NOMO-1 treated with DMSO at 0.1 percent for 48 hours (cell line): ENCODE results near the gene APBB2.
A peak's percentile ranks its signal among the peaks of the same experiment; 100 is the strongest.

ENCODE experiments used
- DNase-seq: peaks from one replicate; lab custom pipeline; 2025; ENCODE audit not compliant: unreplicated experiment; lab: John Stamatoyannopoulos, UW

The APBB2 gene

DNA sequence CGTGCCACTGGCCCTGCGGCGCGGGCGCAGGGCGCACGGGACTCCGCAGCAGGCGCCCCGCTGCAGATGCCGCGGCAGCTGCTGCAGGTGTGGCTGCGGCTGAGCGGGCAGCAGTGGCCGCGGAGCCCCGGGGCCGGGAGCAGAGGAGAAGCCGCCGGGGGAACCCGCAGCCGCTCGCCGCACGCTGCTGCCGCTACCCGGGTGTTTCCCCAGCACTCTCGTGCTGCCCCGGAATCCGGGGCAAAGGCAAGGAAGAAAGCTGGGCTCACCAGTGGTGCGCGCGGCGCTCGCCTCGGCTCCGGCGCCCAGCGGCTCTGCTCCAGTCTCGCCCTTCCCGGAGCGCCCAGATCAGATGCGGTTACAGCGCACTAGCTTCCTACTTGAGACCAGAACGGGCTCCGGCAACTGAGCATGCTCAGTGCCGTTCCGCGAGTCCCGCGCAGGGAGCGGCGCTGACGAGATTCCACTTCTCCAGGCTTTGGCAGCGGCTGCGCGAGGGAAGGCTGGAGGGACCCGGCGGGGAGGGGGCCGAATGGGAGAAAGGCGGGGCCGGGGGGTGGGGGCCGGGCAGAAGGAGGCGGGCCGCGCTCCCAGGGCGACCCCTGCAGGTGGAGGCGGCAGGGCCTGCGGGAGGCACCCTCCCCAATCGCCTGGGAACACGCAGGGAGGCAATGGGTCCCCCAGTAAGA is at the start of gene APBB2:
APBB2 (minus strand) TSS at position 407 of the 689 bp plus-strand sequence. CDS start 181,288 bp downstream, outside the sequence.
- DNase-seq = peak; percentile 49

DNA sequence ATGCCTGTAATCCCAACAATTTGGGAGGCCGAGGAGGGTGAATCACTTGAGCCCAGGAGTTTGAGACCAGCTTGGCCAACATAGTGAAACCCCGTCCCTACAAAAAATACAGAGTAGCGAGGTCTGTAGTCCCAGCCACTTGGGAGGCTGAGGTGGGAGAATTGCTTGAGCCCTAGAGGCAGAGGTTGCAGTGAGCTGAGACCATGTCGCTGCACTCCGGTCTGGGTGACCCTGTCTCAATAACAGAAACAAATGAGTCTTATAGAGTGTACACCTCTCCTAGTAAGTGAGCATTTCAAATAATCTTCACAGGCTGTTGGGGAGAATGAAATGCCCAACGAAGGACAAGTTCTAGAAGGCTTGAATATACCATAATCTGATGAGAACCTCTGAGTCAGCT is 47.9 kb upstream of the APBB2 start:
- DNase-seq = no peak

- DNase-seq = no peak
Observed at GRCh38 chr4:41260116-41260733, 45.9 kb upstream of the APBB2 start.

- peak; percentile 2 for DNase-seq
Observed at GRCh38 chr4:41258783-41259182, 44.4 kb upstream of the APBB2 start.

DNA sequence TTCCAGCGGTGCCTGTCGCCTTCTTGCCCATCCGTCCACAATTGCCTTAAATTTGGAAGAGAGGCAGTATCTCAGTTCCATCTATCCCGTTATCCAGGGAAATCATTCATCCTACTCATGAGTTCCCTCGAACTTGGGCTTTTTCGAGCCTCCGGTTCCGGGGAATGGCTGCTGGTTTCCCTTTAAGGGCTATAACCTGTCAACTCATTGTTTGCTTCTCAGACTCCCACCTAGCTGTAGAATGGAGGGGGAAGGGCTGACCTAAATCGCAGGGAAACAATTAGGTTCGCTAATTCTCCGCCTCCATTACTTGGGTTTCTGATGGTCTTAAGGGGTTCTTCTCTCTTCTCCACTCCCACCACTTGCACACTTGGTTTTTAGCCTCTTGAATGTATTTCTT is 43.6 kb upstream of the APBB2 start:
- DNase-seq = no peak

GRCh38 chr4:41257257-41257901 is 43.0 kb upstream of the APBB2 start:
- no peak for DNase-seq

DNA sequence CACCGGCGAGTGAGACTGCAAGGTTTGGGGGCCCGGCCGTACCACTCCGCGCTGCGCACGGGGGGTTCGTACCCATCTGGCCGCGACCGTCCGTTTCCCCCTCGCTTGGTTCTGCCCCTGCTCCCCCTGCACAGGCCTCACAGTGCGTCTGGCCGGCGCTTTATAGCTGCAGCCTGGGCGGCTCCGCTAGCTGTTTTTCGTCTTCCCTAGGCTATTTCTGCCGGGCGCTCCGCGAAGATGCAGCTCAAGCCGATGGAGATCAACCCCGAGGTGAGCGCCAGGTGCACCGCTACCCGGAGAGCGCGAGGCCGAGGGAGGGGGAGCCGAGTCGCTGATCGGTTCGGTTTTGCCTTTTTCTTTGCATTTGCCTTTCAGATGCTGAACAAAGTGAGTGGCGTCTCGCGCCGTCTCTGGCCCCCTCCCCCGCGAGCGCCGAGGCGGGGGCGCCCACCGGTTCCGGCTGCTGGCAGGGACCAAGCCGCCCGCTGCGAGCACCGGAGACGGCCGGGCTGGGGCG is 42.5 kb upstream of the APBB2 start, which contains the start of gene UCHL1:
UCHL1 (plus strand) TSS at position 189 of the 517 bp plus-strand sequence; CDS start at position 238, 49 bp downstream.
- no peak for DNase-seq

GRCh38 chr4:41256131-41256739 is 41.9 kb upstream of the APBB2 start:
- no peak for DNase-seq

- no peak for DNase-seq
Observed at GRCh38 chr4:41245983-41246382, 31.6 kb upstream of the APBB2 start.

DNA sequence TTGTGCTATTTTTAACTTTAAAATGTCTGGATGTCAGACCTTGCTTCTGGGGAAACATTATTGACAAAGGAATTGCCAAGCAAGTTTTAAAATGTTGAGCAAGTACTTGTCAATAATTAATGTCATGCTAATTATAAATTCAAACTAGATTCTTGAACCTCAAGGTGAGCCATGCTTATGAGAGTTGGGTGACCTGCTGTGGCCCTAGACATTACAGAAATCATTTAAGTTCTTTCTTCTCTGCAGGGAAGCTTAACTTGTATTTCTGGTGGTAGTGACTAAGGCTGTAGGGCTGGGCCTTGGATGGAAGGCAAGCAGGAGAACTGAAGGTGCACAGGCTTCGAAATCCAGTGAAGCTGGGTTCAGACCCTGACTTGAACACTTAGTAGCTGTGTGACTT is 27.6 kb upstream of the APBB2 start:
- no peak for DNase-seq

DNA sequence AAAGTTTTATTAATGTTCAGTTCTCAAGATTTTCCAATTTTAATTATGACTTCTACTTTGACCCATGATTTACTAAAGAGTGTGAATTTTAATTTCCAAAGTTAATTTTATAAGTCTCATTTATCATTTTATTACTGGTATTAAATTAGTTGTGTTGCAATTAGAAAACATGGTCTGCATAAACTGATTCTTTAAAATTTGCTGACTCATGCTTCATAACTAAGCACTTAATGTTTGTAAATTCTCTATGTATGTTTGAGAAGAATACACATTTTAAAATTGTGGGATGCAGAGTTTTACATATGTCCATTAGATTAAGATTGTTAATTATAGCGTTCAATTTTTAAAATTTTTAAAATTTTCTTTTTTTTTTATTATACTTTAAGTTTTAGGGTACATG is 22.2 kb upstream of the APBB2 start:
- DNase-seq = no peak

DNA sequence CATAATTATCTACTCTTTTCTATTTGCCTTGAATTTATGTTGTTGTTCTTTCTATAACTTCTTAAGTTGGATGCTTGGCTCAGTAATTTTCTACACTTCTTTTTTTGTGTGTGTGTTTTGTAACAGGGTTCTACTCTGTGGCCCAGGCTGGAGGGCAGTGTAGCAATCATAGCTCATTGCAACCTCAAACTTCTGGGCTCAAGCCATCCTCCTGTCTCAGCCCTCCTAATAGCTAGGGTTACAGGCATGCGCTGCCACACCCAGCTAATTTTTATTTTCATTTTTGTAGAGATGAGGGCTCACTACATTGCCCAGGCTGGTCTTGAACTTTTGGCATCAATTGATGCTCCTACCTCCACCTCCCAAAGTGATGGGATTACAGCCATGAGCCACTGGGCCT is 21.7 kb upstream of the APBB2 start:
- DNase-seq = no peak

- no peak for DNase-seq
Observed at GRCh38 chr4:41232856-41233255, 18.5 kb upstream of the APBB2 start.

- DNase-seq = no peak
Observed at GRCh38 chr4:41232406-41232805, 18.1 kb upstream of the APBB2 start.

DNA sequence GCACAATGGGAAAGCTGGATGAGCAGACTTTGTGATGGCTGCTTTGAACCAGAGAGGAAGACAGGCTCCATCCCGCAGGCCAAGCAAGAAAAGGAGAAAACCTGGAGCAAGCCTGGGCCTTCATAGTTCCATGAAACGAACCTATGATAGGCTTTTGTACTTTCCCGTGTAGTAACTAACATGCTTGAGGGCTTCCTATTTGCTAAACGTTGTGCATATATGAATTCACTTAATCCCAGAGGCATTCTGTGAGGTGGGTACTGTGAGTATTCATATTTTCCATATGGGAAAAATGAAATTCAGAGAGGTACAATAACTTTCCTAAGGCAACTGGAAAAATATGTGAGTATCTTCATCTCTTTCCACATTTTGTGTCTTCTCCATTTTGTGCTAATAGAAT is 13.6 kb upstream of the APBB2 start:
- no peak for DNase-seq

DNA sequence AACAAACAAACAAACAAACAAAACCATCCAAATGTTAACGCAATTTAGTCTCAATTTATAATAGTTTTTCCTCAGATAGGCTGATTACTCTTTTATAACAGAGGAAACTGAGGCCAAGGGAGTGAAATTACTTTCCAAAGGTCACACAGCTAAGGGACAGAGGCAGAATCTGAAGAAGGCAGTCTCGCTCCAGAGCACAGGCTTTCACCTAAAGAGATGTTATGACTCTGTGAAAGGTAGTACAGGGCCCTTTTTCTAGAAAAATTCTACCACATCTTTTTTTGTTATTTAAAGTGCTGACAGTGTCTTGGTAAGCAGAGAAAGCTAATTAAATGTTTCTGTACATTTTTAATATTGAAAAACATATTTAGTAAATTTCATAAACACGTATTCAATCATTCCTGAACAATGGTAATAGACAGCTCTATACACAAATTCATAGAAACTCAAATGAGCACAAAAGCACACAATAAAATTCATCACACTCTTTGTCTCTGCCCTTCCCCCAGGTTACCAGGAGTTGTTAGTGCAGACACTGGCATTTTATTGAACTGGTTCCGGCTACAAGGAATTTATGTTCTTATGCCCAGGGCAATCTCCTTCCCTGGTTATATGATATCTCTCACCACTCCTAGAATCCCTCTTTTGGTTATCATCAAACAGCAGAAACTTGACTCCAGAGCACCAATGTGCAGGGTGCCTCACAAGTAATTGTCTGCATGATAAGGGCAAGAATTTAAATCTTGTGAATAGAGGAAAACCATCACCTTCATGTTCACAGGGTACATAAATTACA is 7.7 kb upstream of the APBB2 start:
- no peak for DNase-seq

DNA sequence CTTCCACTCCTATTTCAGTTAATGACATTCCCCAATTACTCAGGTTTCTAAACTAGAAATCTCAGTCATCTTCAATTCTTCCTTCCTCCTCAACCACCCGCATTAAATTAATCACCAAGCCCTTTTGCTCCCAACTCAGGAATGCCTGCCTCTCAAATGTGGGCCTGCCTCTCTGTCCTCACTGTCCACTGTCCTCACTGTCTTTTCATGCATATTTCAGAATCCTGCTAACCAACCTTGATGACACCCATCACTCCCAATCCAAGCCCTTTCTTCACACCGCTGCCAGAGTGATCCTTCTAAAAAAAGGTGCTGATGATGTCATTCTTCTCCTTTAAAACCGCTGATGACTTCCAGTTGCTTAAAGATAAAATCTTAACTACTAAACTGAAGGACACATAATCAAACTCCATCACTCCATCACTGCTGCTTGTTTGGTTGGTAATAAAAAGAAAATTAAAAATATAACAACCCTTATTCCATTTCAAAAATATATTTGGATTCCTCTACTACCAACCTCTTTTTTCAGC is 5.1 kb upstream of the APBB2 start:
- DNase-seq = no peak

DNA sequence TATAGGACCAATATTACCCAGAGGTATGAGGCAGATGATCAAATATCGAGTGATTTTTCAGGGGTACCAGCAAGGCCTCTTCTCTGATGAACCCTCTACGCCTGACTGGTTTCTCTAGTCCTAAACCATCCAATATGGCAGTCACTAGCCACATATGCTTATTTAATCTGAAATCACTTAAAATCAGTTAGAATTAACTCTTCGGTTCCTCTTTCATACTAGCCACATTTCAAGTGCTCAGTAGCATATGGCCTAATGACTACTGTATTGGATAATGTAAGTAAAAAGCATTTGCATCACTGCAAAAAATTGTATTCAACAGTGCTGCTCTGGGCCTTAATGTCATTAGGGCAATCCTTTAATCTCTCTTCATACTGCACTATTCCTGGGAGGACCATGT is 4.4 kb upstream of the APBB2 start:
- DNase-seq = no peak

DNA sequence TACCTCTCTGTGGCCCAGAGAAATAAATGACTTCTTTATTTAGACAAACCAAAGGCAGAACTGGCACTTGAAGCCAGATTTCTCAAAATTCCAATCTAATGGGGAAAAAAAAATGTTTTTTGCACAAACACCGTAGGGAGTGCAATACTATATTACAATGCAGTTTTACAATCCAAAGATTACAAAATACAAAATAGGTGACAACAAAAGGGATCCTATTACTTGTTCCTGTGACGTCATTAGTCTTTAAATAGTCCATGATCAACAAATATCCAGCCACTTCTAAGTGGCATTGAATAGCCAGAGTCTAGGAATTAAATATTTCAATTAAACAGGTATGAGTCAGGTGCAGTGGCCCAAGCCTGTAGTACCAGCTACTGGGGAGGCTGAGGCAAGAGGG is 3.0 kb upstream of the APBB2 start:
- DNase-seq = no peak

DNA sequence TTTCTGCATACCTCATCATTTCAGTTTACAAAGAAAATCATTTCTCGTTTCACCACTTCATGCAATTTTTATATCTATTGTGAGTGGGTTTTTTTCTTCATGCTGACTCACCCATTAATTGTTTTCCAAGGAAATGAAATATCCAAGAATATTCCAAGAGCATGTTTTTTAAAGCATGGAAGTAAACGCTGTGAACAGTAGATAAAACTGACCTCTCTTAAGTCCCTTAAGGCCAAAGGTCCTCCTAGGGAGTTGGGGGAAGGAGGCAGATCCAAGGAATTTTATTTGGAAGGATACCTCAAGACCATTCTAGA is 2.6 kb upstream of the APBB2 start:
- no peak for DNase-seq
